ENCODE results near the gene SMARCC2. TPM values are rescaled to one million over a fixed set of nuclear protein-coding genes. Genes with fewer than 3 reads are reported as not detected.

The SMARCC2 gene
- total and polyA plus RNA-seq, 2 of the 13 experiments (the other 11 are each of a cell fraction or from before 2014, with no cell fraction given): 21.3 to 24.1 TPM

DNA sequence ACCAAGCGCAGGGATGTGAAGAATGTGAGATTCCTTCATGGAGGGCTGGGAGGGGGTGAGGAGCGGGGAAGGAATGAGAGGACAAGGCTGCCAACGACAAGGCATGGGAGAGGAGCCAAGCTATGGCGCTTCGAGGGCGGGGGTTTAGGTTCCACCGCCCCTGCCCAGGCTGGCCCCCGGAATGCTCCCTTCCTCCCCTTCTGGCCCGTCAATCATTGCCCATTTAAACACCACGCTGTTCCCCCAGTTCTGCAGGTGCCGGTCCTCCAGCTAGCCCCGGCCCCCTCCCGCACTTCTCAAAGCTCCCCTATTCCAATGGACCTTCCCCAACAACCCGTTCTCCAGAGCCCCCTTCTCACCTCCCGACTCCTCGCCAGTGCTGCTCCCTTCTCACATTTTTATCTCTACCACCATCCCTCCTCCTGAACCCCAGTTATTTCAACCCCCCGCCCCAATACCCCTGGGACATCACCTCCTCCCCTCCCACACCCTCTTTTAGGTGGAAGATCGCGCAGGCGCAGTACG, 32.0 kb upstream of the SMARCC2 start (continued):
- TF ChIP-seq, protein P1, sequence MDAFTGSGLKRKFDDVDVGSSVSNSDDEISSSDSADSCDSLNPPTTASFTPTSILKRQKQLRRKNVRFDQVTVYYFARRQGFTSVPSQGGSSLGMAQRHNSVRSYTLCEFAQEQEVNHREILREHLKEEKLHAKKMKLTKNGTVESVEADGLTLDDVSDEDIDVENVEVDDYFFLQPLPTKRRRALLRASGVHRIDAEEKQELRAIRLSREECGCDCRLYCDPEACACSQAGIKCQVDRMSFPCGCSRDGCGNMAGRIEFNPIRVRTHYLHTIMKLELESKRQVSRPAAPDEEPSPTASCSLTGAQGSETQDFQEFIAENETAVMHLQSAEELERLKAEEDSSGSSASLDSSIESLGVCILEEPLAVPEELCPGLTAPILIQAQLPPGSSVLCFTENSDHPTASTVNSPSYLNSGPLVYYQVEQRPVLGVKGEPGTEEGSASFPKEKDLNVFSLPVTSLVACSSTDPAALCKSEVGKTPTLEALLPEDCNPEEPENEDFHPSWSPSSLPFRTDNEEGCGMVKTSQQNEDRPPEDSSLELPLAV (CRISPR knock-in tag; conservative IDR thresholded peaks at IDR 0.05; ENCODE audit: low read depth): no peak
- TF ChIP-seq ZNF556 (CRISPR knock-in tag; IDR thresholded peaks at IDR 0.05; ENCODE audit: borderline replicate concordance) (no peak), ONECUT2 (CRISPR knock-in tag; IDR thresholded peaks at IDR 0.05) (no peak), ZFYVE20 (CRISPR knock-in tag; IDR thresholded peaks at IDR 0.05; ENCODE audit: borderline replicate concordance, low read depth) (0 out of 2 replicates have a peak, but pooled peaks have one; percentile 66)
- TF ChIP-seq, protein P2, sequence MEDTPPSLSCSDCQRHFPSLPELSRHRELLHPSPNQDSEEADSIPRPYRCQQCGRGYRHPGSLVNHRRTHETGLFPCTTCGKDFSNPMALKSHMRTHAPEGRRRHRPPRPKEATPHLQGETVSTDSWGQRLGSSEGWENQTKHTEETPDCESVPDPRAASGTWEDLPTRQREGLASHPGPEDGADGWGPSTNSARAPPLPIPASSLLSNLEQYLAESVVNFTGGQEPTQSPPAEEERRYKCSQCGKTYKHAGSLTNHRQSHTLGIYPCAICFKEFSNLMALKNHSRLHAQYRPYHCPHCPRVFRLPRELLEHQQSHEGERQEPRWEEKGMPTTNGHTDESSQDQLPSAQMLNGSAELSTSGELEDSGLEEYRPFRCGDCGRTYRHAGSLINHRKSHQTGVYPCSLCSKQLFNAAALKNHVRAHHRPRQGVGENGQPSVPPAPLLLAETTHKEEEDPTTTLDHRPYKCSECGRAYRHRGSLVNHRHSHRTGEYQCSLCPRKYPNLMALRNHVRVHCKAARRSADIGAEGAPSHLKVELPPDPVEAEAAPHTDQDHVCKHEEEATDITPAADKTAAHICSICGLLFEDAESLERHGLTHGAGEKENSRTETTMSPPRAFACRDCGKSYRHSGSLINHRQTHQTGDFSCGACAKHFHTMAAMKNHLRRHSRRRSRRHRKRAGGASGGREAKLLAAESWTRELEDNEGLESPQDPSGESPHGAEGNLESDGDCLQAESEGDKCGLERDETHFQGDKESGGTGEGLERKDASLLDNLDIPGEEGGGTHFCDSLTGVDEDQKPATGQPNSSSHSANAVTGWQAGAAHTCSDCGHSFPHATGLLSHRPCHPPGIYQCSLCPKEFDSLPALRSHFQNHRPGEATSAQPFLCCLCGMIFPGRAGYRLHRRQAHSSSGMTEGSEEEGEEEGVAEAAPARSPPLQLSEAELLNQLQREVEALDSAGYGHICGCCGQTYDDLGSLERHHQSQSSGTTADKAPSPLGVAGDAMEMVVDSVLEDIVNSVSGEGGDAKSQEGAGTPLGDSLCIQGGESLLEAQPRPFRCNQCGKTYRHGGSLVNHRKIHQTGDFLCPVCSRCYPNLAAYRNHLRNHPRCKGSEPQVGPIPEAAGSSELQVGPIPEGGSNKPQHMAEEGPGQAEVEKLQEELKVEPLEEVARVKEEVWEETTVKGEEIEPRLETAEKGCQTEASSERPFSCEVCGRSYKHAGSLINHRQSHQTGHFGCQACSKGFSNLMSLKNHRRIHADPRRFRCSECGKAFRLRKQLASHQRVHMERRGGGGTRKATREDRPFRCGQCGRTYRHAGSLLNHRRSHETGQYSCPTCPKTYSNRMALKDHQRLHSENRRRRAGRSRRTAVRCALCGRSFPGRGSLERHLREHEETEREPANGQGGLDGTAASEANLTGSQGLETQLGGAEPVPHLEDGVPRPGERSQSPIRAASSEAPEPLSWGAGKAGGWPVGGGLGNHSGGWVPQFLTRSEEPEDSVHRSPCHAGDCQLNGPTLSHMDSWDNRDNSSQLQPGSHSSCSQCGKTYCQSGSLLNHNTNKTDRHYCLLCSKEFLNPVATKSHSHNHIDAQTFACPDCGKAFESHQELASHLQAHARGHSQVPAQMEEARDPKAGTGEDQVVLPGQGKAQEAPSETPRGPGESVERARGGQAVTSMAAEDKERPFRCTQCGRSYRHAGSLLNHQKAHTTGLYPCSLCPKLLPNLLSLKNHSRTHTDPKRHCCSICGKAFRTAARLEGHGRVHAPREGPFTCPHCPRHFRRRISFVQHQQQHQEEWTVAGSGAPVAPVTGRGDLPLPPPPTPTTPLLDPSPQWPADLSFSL (CRISPR knock-in tag; IDR thresholded peaks at IDR 0.05): no peak
